Epithelial cell of umbilical artery (primary cell): ENCODE results near the gene PGGT1B. TPM values are rescaled to one million over a fixed set of nuclear protein-coding genes. Genes with fewer than 3 reads are reported as not detected.

ENCODE experiments used
- total RNA-seq: library from RNA; depleted of rRNA; stranded (reverse); fragments of >200 nt; gene quantifications from 2 replicates; pipeline ENCODE4 v1.2.3, GENCODE V29; 2014

PGGT1B gene
- total RNA-seq, result 13.0 and 35.6 TPM in 2 replicates

DNA sequence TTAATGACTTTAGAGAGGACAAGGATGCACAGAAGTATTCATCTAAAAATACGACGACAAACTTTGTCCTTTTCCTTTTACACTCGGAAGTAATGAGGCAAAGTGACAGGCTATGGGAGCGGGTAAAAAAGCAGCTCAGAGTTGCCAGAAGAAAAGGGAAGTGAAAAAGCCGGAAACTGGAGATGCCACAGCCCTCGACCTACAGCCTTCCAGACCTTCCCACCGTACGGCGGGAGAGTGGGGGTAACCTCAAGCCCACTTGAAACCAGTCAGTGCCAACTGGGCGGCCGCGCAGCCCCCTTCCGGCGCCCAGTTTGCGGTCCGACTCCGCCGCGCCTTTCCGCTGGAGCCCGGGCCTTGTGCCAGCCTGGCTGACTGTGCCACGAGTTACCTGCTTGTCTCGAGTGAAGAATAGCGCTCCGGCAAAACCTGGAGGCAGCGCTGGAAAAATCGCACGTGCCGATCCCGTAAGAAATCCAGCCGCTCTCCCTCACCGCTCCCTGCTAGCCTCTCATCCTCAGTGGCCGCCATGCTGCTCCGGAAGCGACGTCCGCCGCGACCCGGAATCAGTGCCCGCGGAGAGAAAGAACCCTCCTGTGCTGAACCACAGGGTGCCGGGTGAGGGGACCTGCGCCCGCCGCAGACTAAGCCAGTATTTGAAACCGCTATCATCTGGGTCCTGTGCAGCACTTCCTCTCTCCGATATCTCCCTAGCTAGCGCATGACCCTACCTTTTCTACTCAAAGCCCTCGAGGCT lies at the start of gene PGGT1B:
PGGT1B (minus strand) TSS at position 557 of the 757 bp plus-strand sequence; CDS start at position 531, 26 bp downstream.

GRCh38 chr5:115296124-115297022 lies 33.7 kb upstream of the PGGT1B start, which contains the start of gene CCDC112:
TSS of gene CCDC112 (minus strand) at chr5:115296654. CDS start at chr5:115296543, 111 bp downstream.

GRCh38 chr5:115169487-115170133 lies 93.1 kb downstream of the PGGT1B start, which contains the start of gene TRIM36:
TSS of gene TRIM36 (minus strand) at chr5:115169908. CDS start at chr5:115169634, 274 bp downstream.

Other genes with a start within 250 kb of the PGGT1B start
- under 0.01 TPM in 1 of 2 replicates, not detected in the other for gene TRIM36, start 93.0 kb downstream of the PGGT1B start, total RNA-seq
- gene CCDC112, start 33.8 kb upstream of the PGGT1B start, total RNA-seq, result 6.7 and 10.1 TPM in 2 replicates